ENCODE data around the gene PHC3.

GRCh38 chr3:170130532-170130931 is 51.0 kb downstream of the PHC3 start:
- no peak for TF ChIP-seq CTCF (optimal IDR thresholded peaks at IDR 0.05 in 1 of 3, IDR thresholded peaks at IDR 0.05 in 1 of 3, conservative IDR thresholded peaks at IDR 0.05 in 1 of 3; ENCODE audit: extremely low read depth in 1 of 3, insufficient read depth in 2 of 3, low read length in 3 of 3)
- no peak for TF ChIP-seq EZH2 (IDR thresholded peaks at IDR 0.05; ENCODE audit: low read length)

All from keratinocyte (primary cell).